Neural cell (in vitro differentiated cells): ENCODE measurements around the gene TMEM117.
A peak's percentile ranks its signal among the peaks of the same experiment; 100 is the strongest.

Experiments
- EP300 ChIP-seq: fragments of 450-650 bp; conservative IDR thresholded peaks from 2 replicates; pipeline ENCODE4 v1.6.1; 2014; ENCODE audit warnings: antibody characterized with exemption, mild to moderate bottlenecking, moderate library complexity; ENCODE audit not compliant: poor library complexity, severe bottlenecking
- EZH2 ChIP-seq: fragments of 200-600, 300-800 bp; shearing (Covaris generic), sonication (generic); IDR thresholded peaks from 2 replicates; pipeline ENCODE4 v1.6.1; 2014; ENCODE audit warnings: antibody characterized with exemption, low read length, borderline replicate concordance, mild to moderate bottlenecking; ENCODE audit not compliant: insufficient read depth, poor library complexity, severe bottlenecking
- MXI1 ChIP-seq: fragments of 450-650 bp; conservative IDR thresholded peaks from 2 replicates; pipeline ENCODE4 v1.6.1; 2014; ENCODE audit warnings: antibody characterized with exemption, mild to moderate bottlenecking; ENCODE audit not compliant: poor library complexity, severe bottlenecking
- POLR2AphosphoS5 ChIP-seq: IDR thresholded peaks from 2 replicates; pipeline ENCODE4 v1.6.1; 2012
- RAD21 ChIP-seq: fragments of 450-650 bp; conservative IDR thresholded peaks from 2 replicates; pipeline ENCODE4 v1.6.1; 2014; ENCODE audit warnings: antibody characterized with exemption, mild to moderate bottlenecking, moderate library complexity
- SMC3 ChIP-seq: fragments of 450-650 bp; conservative IDR thresholded peaks from 2 replicates; pipeline ENCODE4 v1.6.1; 2014; ENCODE audit warnings: antibody characterized with exemption, mild to moderate bottlenecking, moderate library complexity; ENCODE audit not compliant: poor library complexity
- TAF1 ChIP-seq: IDR thresholded peaks from 2 replicates; pipeline ENCODE4 v1.6.1; 2012; ENCODE audit warnings: low read depth
- TF ChIP-seq, protein P1 (sequence below): fragments of 450-650 bp; IDR thresholded peaks from 2 replicates; pipeline ENCODE4 v1.5.1; 2014; ENCODE audit warnings: antibody characterized with exemption, mild to moderate bottlenecking, moderate library complexity; ENCODE audit not compliant: poor library complexity, severe bottlenecking
- TF ChIP-seq, protein P2 (sequence below): IDR thresholded peaks from 2 replicates; pipeline ENCODE4 v1.6.1; 2012; ENCODE audit warnings: borderline replicate concordance

DNA sequence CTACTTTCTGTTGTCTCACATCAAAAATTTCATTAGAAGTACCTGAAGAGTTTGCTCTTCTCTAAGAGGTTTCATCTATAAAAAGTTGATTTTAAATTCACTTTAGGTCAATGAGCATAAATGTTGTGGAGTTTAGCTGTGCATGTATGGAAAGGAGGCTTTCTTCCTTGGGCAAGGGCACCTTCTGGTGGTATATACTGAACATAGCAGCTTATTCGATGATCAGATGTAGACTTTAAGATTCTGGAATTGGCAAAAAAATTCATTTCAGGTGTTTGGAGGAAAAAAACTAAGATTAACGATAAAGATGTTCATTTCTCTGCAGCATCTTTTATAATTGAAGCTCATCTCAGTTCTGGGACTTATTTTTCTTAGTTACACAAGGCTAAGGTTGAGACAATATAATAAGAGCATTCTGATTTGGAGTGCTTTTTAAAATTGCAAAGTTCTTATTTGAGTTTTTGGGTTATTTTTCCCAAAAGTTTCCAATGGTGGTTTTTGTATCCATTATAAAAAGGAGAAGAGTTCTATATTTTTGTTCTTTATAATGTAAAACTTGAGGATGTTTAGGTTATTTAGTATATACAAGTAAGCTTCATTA is 46.8 kb downstream of the TMEM117 start:
- TF ChIP-seq, protein P1, sequence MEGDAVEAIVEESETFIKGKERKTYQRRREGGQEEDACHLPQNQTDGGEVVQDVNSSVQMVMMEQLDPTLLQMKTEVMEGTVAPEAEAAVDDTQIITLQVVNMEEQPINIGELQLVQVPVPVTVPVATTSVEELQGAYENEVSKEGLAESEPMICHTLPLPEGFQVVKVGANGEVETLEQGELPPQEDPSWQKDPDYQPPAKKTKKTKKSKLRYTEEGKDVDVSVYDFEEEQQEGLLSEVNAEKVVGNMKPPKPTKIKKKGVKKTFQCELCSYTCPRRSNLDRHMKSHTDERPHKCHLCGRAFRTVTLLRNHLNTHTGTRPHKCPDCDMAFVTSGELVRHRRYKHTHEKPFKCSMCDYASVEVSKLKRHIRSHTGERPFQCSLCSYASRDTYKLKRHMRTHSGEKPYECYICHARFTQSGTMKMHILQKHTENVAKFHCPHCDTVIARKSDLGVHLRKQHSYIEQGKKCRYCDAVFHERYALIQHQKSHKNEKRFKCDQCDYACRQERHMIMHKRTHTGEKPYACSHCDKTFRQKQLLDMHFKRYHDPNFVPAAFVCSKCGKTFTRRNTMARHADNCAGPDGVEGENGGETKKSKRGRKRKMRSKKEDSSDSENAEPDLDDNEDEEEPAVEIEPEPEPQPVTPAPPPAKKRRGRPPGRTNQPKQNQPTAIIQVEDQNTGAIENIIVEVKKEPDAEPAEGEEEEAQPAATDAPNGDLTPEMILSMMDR: peak; percentile 89
- TF ChIP-seq EZH2: no peak
- no peak for TF ChIP-seq POLR2AphosphoS5
- TF ChIP-seq SMC3: peak; percentile 92
- no peak for TF ChIP-seq MXI1
- TF ChIP-seq, protein P2, sequence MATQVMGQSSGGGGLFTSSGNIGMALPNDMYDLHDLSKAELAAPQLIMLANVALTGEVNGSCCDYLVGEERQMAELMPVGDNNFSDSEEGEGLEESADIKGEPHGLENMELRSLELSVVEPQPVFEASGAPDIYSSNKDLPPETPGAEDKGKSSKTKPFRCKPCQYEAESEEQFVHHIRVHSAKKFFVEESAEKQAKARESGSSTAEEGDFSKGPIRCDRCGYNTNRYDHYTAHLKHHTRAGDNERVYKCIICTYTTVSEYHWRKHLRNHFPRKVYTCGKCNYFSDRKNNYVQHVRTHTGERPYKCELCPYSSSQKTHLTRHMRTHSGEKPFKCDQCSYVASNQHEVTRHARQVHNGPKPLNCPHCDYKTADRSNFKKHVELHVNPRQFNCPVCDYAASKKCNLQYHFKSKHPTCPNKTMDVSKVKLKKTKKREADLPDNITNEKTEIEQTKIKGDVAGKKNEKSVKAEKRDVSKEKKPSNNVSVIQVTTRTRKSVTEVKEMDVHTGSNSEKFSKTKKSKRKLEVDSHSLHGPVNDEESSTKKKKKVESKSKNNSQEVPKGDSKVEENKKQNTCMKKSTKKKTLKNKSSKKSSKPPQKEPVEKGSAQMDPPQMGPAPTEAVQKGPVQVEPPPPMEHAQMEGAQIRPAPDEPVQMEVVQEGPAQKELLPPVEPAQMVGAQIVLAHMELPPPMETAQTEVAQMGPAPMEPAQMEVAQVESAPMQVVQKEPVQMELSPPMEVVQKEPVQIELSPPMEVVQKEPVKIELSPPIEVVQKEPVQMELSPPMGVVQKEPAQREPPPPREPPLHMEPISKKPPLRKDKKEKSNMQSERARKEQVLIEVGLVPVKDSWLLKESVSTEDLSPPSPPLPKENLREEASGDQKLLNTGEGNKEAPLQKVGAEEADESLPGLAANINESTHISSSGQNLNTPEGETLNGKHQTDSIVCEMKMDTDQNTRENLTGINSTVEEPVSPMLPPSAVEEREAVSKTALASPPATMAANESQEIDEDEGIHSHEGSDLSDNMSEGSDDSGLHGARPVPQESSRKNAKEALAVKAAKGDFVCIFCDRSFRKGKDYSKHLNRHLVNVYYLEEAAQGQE: no peak
- TF ChIP-seq TAF1: no peak
- peak; percentile 95 for TF ChIP-seq RAD21
- no peak for TF ChIP-seq EP300
